Astrocyte of the cerebellum (primary cell): ENCODE measurements around the gene TADA2A.
"Not testable (repeated sequence)": the region's sequence is repeated elsewhere in the genome, so short reads cannot be mapped to it uniquely, and the experiment has no call there.

ENCODE experiments used
- DNase-seq: peaks from one replicate; pipeline ENCODE4 v3.0.0-alpha.2; 2011; ENCODE audit warnings: low read depth
- H3K4me3 ChIP-seq: 2 replicates; pipeline ENCODE4 v1.5.1; 2011; ENCODE audit warnings: mild to moderate bottlenecking, low read depth, low read length, moderate library complexity
- in situ Hi-C: cut with HindIII; loops from 2 replicates; pipeline ENCODE4 v1.10.0; 2017; ENCODE audit warnings: low sequenced_read_pairs
- TF ChIP-seq, protein P1 (sequence below): IDR thresholded peaks from 2 replicates; pipeline ENCODE4 v1.5.1; 2012; ENCODE audit warnings: low read length, low read depth, moderate library complexity, mild to moderate bottlenecking; ENCODE audit errors: missing control alignments

TADA2A gene

DNA sequence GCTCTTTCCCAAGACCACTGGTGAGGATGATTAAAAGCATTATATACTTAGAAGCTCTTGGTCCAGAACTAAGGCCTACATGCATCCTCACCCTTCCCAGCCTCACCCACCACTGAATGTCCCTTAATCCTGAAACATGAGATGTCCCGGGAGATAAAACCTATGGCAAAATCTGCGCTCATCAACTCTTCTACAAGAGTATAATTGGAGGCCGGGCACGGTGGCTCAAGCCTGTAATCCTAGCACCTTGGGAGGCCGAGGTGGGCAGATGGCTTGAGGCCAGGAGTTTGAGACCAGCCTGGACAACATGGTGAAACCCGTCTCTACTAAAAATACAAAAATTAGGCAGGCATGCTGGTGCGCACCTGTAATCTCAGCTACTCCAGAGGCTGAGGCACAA, 13.3 kb upstream of the TADA2A start:
- DNase-seq: no peak
- in situ Hi-C loops: no loop called here
- H3K4me3 ChIP-seq: no peak overlapping the region
- TF ChIP-seq, protein P1, sequence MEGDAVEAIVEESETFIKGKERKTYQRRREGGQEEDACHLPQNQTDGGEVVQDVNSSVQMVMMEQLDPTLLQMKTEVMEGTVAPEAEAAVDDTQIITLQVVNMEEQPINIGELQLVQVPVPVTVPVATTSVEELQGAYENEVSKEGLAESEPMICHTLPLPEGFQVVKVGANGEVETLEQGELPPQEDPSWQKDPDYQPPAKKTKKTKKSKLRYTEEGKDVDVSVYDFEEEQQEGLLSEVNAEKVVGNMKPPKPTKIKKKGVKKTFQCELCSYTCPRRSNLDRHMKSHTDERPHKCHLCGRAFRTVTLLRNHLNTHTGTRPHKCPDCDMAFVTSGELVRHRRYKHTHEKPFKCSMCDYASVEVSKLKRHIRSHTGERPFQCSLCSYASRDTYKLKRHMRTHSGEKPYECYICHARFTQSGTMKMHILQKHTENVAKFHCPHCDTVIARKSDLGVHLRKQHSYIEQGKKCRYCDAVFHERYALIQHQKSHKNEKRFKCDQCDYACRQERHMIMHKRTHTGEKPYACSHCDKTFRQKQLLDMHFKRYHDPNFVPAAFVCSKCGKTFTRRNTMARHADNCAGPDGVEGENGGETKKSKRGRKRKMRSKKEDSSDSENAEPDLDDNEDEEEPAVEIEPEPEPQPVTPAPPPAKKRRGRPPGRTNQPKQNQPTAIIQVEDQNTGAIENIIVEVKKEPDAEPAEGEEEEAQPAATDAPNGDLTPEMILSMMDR: no peak

DNA sequence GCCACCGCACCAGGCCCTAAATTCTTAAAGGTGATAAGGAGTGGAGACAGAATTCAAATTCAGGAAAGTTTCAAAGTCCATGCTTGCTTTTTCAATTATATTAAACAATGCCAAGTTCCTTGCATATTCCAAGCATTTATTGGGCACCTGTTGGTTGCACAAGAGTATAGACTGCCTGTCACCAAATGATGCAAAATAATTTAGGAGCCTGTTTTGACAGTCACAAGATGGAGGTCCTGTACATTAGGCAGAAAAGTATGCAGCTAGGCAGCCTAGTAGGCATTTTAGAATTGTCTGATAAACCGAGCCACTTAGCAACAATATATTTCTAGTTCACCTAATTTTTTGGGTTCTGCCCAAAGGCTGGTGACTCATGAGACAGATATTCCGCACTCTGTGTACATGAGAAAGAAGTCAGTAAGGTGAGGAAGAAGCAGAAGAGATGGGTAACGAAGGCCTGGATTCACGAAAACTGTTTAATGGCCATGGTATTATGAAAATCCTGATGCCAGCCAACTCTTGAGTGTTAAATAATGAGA, 7.4 kb upstream of the TADA2A start:
- no peak for DNase-seq
- H3K4me3 ChIP-seq: no peak overlapping the region
- TF ChIP-seq, protein P1: no peak
- in situ Hi-C loops: no loop called here

DNA sequence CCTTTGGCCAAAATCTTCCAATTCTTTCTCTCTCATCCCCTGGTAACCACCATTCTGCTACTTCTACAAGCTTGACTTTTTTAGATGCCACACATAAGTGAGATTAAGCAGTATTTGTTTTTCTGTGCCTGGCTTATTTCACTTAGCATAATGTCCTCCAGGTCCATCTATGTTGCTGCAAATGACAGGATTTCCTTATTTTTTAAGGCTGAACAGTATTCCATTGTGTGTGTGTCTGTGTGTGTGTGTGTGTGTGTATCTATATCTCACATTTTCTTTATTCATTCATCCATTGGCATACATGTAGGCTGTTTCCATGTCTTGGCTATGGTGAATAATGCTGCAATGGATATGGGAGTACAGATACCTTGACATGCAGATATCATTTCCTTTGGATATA, 6.2 kb upstream of the TADA2A start:
- in situ Hi-C loops: no loop called here
- H3K4me3 ChIP-seq: no peak overlapping the region
- TF ChIP-seq, protein P1: no peak
- DNase-seq: no peak

DNA sequence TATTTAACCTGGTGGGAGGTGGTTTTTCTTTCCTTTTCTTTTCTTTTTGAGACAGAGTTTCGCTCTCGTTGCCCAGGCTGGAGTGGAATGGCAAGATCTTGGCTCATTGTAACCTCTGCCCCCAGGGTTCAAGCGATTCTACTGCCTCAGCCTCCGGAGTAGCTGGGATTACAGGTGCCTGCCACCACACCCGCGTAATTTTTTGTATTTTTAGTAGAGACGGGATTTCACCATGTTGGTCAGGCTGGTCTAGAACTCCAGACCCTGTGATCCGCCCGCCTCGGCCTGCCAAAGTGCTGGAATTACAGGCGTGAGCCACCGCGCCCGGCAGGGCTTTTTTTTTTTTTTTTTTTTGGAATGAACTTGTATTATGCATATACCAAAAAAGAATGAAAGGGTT, 1.2 kb upstream of the TADA2A start:
- in situ Hi-C loops, DNase-seq: not testable (repeated sequence)
- H3K4me3 ChIP-seq: peak overlapping the region; percentile 85

DNA sequence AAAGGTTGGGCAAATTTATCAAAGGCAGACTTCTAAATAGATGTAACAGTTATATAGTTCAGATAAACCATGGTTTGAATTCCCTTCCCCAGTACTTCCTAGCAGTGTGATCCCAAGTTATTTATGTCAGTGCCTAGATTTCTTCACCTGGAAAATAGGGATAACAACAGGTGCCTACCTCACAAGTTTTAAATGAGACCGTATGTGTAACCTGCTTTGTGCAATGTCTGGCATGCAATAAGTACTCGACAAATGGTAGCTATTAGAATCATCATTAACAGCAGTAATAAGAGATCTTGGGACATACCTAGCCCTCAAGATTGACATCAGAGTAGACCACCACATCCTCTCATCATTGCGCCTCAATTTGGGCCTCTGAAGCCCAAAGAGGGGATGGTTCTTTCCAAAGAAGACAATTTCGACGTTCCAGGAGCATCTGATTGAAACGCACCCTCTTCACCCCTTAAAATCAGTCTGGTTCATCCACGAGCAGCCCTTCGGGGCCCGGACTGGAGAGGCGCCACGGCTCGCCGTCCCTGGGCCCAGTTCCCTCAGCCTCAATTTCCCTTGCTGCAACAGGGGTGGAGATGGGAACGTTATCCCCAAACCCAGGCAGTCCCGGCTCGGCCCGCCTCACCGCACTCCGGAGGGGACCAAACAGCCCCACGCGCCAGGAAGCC, 591 bp upstream of the TADA2A start:
- H3K4me3 ChIP-seq: peak overlapping the region; percentile 85
- in situ Hi-C loops: no loop called here
- TF ChIP-seq, protein P1: no peak
- DNase-seq: no peak

DNA sequence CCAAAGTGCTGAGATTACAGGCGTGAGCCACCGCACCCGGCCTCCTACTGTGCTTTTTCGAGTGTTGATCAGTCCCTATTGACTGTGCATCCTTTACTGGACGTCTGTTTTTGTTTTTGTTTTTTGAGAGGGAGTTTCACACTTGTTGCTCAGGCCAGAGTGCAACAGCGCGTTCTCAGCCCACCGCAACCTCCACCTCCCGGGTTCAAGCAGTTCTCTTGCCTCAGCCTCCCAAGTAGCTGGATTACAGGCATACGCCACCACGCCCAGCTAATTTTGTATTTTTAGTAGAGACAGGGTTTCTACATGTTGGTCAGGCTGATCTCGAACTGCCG, 1.4 kb downstream of the TADA2A start:
- DNase-seq, H3K4me3 ChIP-seq, in situ Hi-C loops: not testable (repeated sequence)

DNA sequence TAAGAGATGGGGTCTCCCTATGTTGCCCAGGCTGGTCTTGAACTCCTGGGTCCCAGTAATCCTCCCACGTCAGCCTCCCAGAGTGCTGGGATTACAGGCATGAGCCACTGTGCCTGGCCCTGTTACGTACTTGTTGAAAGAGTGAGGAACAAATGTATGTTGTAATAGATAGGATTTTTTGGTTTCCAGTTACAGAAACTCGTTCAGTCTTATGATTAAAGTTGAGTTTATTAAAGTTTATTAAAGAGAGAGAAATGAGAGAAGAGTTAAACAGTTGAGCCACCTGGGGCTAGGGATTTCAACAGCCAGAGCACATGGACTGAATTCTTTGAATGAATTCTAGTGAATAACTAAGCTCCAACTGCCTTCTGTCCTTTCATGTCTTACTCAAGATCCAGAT, 3.7 kb downstream of the TADA2A start:
- TF ChIP-seq, protein P1: no peak
- H3K4me3 ChIP-seq: no peak overlapping the region
- in situ Hi-C loops: no loop called here
- DNase-seq: no peak
